ENCODE data around the gene GLRA3. TPM values are rescaled to one million over a fixed set of nuclear protein-coding genes. Genes with fewer than 3 reads are reported as not detected.

Gene GLRA3
- total and polyA plus RNA-seq, 2 of the 8 experiments (the other 6 are each of a cell fraction or from before 2014, with no cell fraction given), result 0.02 TPM; not detected in 1

GRCh38 chr4:174627473-174627872 is 201.6 kb downstream of the GLRA3 start (continued):
- TF ChIP-seq, protein P1, sequence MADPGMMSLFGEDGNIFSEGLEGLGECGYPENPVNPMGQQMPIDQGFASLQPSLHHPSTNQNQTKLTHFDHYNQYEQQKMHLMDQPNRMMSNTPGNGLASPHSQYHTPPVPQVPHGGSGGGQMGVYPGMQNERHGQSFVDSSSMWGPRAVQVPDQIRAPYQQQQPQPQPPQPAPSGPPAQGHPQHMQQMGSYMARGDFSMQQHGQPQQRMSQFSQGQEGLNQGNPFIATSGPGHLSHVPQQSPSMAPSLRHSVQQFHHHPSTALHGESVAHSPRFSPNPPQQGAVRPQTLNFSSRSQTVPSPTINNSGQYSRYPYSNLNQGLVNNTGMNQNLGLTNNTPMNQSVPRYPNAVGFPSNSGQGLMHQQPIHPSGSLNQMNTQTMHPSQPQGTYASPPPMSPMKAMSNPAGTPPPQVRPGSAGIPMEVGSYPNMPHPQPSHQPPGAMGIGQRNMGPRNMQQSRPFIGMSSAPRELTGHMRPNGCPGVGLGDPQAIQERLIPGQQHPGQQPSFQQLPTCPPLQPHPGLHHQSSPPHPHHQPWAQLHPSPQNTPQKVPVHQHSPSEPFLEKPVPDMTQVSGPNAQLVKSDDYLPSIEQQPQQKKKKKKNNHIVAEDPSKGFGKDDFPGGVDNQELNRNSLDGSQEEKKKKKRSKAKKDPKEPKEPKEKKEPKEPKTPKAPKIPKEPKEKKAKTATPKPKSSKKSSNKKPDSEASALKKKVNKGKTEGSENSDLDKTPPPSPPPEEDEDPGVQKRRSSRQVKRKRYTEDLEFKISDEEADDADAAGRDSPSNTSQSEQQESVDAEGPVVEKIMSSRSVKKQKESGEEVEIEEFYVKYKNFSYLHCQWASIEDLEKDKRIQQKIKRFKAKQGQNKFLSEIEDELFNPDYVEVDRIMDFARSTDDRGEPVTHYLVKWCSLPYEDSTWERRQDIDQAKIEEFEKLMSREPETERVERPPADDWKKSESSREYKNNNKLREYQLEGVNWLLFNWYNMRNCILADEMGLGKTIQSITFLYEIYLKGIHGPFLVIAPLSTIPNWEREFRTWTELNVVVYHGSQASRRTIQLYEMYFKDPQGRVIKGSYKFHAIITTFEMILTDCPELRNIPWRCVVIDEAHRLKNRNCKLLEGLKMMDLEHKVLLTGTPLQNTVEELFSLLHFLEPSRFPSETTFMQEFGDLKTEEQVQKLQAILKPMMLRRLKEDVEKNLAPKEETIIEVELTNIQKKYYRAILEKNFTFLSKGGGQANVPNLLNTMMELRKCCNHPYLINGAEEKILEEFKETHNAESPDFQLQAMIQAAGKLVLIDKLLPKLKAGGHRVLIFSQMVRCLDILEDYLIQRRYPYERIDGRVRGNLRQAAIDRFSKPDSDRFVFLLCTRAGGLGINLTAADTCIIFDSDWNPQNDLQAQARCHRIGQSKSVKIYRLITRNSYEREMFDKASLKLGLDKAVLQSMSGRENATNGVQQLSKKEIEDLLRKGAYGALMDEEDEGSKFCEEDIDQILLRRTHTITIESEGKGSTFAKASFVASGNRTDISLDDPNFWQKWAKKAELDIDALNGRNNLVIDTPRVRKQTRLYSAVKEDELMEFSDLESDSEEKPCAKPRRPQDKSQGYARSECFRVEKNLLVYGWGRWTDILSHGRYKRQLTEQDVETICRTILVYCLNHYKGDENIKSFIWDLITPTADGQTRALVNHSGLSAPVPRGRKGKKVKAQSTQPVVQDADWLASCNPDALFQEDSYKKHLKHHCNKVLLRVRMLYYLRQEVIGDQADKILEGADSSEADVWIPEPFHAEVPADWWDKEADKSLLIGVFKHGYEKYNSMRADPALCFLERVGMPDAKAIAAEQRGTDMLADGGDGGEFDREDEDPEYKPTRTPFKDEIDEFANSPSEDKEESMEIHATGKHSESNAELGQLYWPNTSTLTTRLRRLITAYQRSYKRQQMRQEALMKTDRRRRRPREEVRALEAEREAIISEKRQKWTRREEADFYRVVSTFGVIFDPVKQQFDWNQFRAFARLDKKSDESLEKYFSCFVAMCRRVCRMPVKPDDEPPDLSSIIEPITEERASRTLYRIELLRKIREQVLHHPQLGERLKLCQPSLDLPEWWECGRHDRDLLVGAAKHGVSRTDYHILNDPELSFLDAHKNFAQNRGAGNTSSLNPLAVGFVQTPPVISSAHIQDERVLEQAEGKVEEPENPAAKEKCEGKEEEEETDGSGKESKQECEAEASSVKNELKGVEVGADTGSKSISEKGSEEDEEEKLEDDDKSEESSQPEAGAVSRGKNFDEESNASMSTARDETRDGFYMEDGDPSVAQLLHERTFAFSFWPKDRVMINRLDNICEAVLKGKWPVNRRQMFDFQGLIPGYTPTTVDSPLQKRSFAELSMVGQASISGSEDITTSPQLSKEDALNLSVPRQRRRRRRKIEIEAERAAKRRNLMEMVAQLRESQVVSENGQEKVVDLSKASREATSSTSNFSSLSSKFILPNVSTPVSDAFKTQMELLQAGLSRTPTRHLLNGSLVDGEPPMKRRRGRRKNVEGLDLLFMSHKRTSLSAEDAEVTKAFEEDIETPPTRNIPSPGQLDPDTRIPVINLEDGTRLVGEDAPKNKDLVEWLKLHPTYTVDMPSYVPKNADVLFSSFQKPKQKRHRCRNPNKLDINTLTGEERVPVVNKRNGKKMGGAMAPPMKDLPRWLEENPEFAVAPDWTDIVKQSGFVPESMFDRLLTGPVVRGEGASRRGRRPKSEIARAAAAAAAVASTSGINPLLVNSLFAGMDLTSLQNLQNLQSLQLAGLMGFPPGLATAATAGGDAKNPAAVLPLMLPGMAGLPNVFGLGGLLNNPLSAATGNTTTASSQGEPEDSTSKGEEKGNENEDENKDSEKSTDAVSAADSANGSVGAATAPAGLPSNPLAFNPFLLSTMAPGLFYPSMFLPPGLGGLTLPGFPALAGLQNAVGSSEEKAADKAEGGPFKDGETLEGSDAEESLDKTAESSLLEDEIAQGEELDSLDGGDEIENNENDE (IDR thresholded peaks at IDR 0.05; ENCODE audit: insufficient replicate concordance, low read length), result no peak

Data from H1 (cell line).